NCI-H510A treated with DMSO at 0.1 percent for 48 hours (cell line): ENCODE measurements around the gene LRRC19.

Experiments used
- DNase-seq: peaks from one replicate; lab custom pipeline; 2025; lab: John Stamatoyannopoulos, UW

The LRRC19 gene

GRCh38 chr9:26955921-26956859 is 49.3 kb downstream of the LRRC19 start, which contains the start of gene IFT74:
Gene IFT74, plus strand, starts transcription at chr9:26956412. Its CDS starts 5,556 bp downstream, at chr9:26961968.
- DNase-seq = peak; percentile 81

- no peak for DNase-seq
Observed at GRCh38 chr9:26955222-26955903, 50.1 kb downstream of the LRRC19 start.

DNA sequence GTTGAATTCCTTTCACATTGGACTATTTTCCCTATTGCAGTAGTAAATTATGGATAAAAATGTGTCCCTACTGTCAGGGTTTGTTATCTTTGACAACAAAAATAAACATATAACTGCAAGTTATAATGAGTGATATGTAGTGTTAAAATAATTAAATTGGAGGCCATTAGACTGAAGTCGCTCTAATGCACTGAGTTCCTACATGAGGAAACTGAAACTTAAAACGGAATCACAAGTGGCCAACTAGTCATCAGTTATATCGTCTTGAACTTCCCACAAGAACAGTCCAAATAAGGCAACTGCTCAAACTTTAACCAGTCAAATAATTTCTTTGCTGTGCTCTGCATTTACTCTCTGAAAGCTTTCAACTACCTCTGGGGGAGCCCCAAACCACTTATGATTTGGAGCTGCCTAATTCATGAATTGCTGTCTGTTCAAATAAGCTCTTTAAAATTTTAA is 51.4 kb downstream of the LRRC19 start:
- no peak for DNase-seq

- DNase-seq = no peak
Observed at GRCh38 chr9:26951794-26952193, 53.7 kb downstream of the LRRC19 start.

GRCh38 chr9:26950521-26950920 is 55.0 kb downstream of the LRRC19 start:
- no peak for DNase-seq

DNA sequence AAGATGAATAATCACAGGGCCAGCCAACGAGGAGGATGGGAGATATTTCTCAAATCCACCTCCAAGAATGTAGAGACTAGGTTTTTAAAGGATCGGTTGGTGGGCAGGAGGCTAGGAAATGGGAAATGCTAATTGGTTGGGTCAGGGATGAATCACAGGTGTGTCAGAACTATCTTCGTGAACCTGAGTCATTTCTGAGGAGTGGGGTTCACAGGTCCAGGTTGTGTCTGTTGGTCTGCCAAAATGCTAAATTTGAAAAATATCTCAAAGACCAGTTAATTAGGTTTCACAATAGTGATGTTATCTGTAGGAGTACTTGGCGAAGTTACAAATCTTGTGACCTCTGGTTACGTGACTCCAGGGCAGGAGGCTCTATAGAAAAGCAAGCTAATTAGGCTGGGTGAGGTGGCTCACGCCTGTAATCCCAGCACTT is 55.8 kb downstream of the LRRC19 start:
- DNase-seq = no peak

GRCh38 chr9:26947736-26948135 is 57.7 kb downstream of the LRRC19 start:
- DNase-seq = no peak

GRCh38 chr9:26946753-26947727 is 58.4 kb downstream of the LRRC19 start, which contains the start of gene PLAA:
Gene PLAA, minus strand, starts transcription at chr9:26947242. Its CDS starts 197 bp downstream, at chr9:26947045.
- DNase-seq = peak; percentile 68

GRCh38 chr9:26945591-26945990 is 59.9 kb downstream of the LRRC19 start:
- DNase-seq = peak; percentile 1
